Measurements from ENCODE around the gene ZFP1.
A peak's percentile ranks its signal among the peaks of the same experiment; 100 is the strongest.

- TF ChIP-seq TAF1 (IDR thresholded peaks at IDR 0.05; ENCODE audit: low read depth, low read length) (no peak), POLR2AphosphoS5 (IDR thresholded peaks at IDR 0.05; ENCODE audit: low read depth, low read length) (no peak), POLR2A (IDR thresholded peaks at IDR 0.05; ENCODE audit: low read depth, low read length) (no peak), PAX5 (IDR thresholded peaks at IDR 0.05; ENCODE audit: insufficient read depth, low read length, severe bottlenecking) (no peak), POU2F2 (IDR thresholded peaks at IDR 0.05; ENCODE audit: low read depth, low read length) (no peak), SPI1 (IDR thresholded peaks at IDR 0.05; ENCODE audit: low read depth, low read length) (peak; percentile 64)
Observed at GRCh38 chr16:75179208-75179607, 30.9 kb downstream of the ZFP1 start.

All from GM12891 (cell line).